DMS53 treated with DMSO at 0.1 percent for 48 hours (cell line): ENCODE results near the gene ADAM12.
"Not testable (repeated sequence)": the region's sequence is repeated elsewhere in the genome, so short reads cannot be mapped to it uniquely, and the experiment has no call there.

Experiments used
- DNase-seq: peaks from one replicate; lab custom pipeline; 2025; ENCODE audit not compliant: unreplicated experiment; lab: John Stamatoyannopoulos, UW

Gene ADAM12

GRCh38 chr10:125992254-125992653, 396.0 kb downstream of the ADAM12 start:
- DNase-seq: no peak

GRCh38 chr10:125991392-125991791, 396.9 kb downstream of the ADAM12 start:
- no peak for DNase-seq

DNA sequence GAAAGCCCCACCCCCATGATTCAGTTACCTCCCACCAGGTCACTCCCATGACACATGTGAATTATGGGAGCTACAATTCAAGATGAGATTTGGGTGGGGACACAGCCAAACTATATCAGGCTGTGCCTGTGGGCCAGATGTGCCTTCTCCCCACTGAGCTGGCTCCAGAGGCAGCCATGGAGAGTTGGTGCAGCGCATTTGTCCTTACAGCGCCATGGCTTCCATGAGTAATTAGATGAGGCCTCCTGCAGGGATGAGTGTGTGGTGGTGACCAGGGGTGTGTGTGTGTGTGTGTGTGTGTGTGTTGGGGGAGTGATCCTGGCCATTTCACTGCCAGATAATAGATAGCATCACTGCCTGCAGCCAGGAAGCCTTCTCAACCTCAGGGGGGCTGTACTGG, 397.3 kb downstream of the ADAM12 start:
- no peak for DNase-seq

- DNase-seq: no peak
Observed at GRCh38 chr10:125989791-125990190, 398.5 kb downstream of the ADAM12 start.

DNA sequence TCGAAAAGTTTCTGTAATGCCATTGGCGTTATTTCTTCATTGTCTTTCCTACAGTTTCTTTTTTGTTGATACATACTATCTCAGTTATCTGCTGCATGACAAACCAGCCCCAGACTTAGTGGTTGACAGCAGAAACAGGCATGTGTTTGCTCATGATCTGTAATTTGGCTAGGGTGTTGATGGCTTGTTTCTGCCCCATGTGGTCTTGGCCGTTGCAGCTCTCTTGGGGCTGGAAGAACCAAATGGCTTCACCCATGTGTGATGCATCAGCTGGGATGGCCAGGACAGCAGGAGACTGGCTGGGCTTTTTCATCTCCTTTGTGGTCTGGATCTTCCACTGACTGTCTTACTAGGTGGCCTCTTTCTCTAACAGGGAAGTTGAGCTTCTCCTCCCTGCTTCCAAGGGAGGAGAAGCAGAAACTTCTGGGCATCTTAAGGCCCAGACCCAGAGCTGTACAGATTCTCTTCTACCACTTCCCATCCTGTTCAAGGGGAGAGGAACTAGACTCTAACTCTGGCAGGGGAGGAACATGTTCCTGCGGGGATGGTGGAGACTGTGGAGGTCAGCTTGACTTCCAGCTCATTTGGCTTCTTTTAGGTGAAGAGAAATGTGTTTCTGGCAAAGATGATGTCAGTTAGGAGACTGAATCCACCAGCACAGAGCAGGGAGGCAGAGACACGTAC, 402.6 kb downstream of the ADAM12 start:
- no peak for DNase-seq

DNA sequence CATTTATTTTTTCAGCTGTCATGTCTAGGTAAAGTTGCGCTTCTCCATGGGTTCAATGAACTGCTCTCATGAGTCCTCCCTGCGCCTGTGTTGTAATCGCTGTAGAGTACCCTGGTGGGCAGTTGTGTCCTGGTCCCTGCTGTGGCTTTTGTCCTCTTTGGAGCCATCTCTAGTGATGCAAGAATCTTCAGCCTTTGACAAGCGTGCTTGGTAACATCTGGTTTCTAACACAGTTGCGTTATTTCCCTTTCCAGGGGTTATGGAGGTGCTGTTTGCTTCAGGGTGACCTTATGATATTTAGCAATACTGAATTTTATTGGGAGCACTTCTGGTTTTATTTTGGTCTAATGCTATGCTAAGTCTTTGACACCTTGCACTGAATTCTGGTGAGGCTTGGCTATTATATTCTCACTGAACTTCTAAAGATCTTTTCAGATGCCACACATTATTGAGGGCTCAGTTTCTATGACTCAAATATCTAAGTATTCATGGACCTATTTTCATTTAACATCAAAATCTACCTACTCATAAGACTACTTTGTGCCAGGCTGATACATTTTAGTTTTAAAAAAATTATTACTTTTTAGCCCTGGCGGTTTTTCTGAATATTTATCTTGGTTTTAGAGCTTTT, 403.3 kb downstream of the ADAM12 start:
- DNase-seq: no peak

GRCh38 chr10:125984346-125984745, 403.9 kb downstream of the ADAM12 start:
- no peak for DNase-seq

DNA sequence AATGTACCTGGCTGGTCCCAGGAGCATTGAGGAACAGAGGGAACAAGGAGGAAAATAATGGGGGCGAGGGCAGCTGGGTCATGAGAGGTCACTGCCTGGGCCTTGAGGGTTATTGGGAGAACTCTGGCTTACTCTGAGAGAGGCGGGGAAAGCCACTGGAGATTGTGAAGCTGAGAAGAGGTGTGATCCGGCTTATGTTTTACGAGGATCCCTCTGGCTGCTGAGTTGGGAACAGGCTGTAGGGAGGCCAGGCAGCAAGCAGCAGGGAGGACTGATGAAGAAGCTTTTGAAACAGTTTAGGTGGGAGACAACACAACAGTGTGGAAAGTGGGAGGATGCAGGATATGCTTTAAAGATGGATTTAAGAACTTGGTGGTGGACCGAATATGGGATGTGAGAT, 404.6 kb downstream of the ADAM12 start:
- no peak for DNase-seq

DNA sequence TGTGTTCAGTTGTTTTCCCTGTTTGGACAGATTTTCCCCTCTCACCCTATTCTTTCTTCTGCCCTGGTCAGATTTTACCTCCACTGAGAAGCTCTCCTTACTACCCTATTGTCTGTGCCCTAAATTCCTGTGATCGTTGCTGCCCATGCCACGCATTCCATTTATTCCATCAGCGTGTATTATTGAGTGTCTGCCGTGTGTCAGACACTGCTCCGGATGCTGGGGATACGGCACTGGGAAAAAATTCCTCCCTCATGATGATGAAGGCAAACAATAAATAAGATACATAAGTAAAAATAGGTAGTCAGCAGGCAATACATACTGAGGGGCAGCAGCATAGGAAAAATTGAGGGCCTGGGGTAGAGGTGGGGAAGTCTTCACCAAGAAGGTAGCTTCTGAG, 405.1 kb downstream of the ADAM12 start:
- no peak for DNase-seq

- peak; percentile 78 for DNase-seq
Observed at GRCh38 chr10:125982260-125982948, 405.9 kb downstream of the ADAM12 start.

GRCh38 chr10:125980521-125981035, 407.7 kb downstream of the ADAM12 start:
- no peak for DNase-seq

- DNase-seq: peak; percentile 17
Observed at GRCh38 chr10:125979976-125980375, 408.3 kb downstream of the ADAM12 start.

- DNase-seq: no peak
Observed at GRCh38 chr10:125976960-125977605, 411.2 kb downstream of the ADAM12 start.

DNA sequence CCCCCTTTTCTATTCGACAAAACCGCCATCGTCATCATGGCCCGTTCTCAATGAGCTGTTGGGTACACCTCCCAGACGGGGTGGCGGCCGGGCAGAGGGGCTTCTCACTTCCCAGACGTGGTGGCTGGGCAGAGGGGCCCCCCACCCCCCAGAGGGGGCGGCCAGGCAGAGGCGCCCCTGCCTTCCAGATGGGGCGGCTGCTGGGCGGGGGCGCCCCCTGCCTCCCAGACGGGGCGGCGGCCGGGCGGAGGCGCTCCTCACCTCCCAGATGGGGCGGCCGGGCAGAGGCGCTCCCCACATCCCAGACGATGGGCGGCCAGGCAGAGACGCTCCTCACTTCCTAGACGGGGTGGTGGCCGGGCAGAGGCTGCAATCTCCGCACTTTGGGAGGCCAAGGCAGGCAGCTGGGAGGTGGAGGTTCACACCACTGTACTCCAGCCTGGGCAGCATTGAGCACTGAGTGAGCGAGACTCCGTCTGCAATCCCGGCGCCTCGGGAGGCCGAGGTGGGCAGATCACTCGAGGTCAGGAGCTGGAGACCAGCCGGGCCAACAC, 418.1 kb downstream of the ADAM12 start:
- DNase-seq: not testable (repeated sequence)

- no peak for DNase-seq
Observed at GRCh38 chr10:125967533-125967932, 420.7 kb downstream of the ADAM12 start.

- no peak for DNase-seq
Observed at GRCh38 chr10:125964558-125964957, 423.7 kb downstream of the ADAM12 start.
